ENCODE measurements around the gene EGFLAM. TPM values are rescaled to one million over a fixed set of nuclear protein-coding genes. Genes with fewer than 3 reads are reported as not detected.

Gene EGFLAM
- total and polyA plus RNA-seq, 9 of the 15 experiments (the other 6 are each of a cell fraction or from before 2014, with no cell fraction given), result 0.09 to 2.5 (median 1.0) TPM

DNA sequence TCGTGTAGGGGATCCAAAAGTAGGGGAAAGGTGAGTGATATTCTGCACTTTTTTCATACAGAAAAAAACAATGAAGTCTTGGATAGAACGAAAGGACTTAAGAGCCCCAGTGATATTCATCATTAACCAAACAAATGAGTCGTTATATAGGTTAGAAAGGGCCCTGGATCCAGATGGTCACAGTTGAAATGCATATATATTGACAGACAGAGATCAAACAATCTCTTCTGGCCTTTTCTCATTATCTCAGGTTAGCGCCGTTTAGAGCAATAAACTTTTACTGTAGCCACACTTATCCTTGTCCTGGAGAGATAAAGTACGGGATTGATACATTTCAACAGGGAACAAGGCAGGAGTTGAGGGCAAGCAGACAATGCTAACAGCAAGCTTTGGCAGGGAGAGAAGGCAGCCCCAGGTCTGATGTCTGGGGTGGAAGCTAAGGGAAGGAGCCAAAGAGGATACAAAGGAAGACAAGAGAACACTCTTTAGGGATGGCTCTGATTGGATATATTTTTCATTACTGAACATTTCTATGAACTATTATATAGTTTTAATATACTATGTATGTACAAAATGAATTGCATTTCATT, 221.1 kb downstream of the EGFLAM start (continued):
- TF ChIP-seq RBFOX2 (IDR thresholded peaks at IDR 0.05; ENCODE audit: low read depth, low read length) (no peak), BMI1 (IDR thresholded peaks at IDR 0.05; ENCODE audit: low read length) (no peak), HEY1 (CRISPR knock-in tag; IDR thresholded peaks at IDR 0.05; ENCODE audit: borderline replicate concordance) (no peak)
- TF ChIP-seq, protein P1, sequence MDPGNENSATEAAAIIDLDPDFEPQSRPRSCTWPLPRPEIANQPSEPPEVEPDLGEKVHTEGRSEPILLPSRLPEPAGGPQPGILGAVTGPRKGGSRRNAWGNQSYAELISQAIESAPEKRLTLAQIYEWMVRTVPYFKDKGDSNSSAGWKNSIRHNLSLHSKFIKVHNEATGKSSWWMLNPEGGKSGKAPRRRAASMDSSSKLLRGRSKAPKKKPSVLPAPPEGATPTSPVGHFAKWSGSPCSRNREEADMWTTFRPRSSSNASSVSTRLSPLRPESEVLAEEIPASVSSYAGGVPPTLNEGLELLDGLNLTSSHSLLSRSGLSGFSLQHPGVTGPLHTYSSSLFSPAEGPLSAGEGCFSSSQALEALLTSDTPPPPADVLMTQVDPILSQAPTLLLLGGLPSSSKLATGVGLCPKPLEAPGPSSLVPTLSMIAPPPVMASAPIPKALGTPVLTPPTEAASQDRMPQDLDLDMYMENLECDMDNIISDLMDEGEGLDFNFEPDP (CRISPR knock-in tag; IDR thresholded peaks at IDR 0.05), result no peak

DNA sequence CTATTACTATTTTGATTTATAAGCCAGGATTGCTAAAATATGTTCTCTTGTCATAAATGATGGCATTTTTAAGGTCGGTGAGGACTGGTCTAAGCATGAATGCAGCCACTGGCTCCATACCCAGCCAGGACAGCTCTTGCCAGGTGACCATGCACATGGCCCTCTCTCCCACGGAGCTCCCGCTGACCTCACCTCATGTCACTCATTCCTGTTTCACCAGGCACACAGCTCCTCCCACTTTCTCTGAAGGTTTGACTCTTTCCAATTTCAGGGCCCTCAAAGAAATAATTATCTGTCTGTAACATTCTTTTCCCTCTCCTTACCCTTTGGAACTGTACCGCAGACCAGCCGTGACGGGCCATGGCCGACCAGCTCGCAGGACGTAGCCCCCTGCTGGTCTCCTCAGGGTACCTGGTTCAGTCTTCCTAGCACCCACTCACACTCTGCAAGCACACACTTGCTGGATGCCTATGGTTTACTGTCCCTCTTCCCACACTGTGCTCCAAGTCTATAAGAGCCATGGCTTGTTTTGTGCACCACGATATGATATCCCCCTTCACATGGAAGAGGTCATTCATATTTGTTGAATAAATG, 225.5 kb downstream of the EGFLAM start:
- Histone ChIP-seq H3K9me1 (ENCODE audit: control insufficient read depth, insufficient read depth, low read length) (no peaks in the 10 kb centered on the region), H4K20me1 (replicated peaks; ENCODE audit: control insufficient read depth, insufficient read depth, low read length) (no peaks in the 10 kb centered on the region; the same call in 1 of the 2 replicates), H3K4me3 (no peak overlapping the region), H3K27me3 (ENCODE audit: control insufficient read depth in 2 of 2, insufficient read depth in 2 of 2, low read length in 2 of 2) (peaks cover 0 to 4% of the 10 kb centered on the region in 2 experiments), H3K79me2 (ENCODE audit: control insufficient read depth, insufficient read depth, low read length) (no peaks in the 10 kb centered on the region), H3K9ac (ENCODE audit: insufficient read depth in 1 of 2, low read depth in 2 of 2, low read length in 2 of 2) (no peak overlapping the region), H3K9me3 (replicated peaks; ENCODE audit: control insufficient read depth, insufficient read depth, low read depth, low read length) (no peaks in the 10 kb centered on the region), H3K4me1 (replicated peaks in 1 of 2; ENCODE audit: control insufficient read depth in 2 of 2, insufficient read depth in 2 of 2, low read length in 2 of 2) (no peaks in the 10 kb centered on the region; a peak in 1 of 5 replicates), H2AFZ (ENCODE audit: low read depth, low read length) (peak overlapping the region; percentile 34), H3K4me2 (ENCODE audit: insufficient read depth, low read length) (peak overlapping the region; percentile 19; the same call in 1 of the 2 replicates), H3K27ac (ENCODE audit: extremely low read depth, low read depth, low read length) (no peak overlapping the region), H3K36me3 (ENCODE audit: control insufficient read depth, insufficient read depth, low read length) (no peaks in the 10 kb centered on the region)
- in situ Hi-C loops (cut with MboI) (no loop called here), intact Hi-C loops (cut with micrococcal nuclease) (no loop called here)
- POLR2A ChIA-PET, result interaction anchor here (0.7 to 1.0 kb wide), 3 partner anchors 10 to 184 kb away, joined by 3 to 6 read pairs (median 3); no protein-coding TSS in a partner anchor
- 18% methylated on average over 10 of the region's 10 CpGs for WGBS (ENCODE audit: insufficient coverage, low coverage, missing lambda C conversion rate)
- peak; percentile 26 to 51 (median 28) for DNase-seq (ENCODE audit: extremely low read depth in 1 of 4, low spot score in 3 of 4)
- CTCF ChIA-PET (ENCODE audit: low intra/inter-chr PET ratio), result no interaction called here
- no TSS peak for BruUV-seq (replicated peaks)
- no peak for FAIRE-seq
- ATAC-seq, result peak; percentile 96
- TF ChIP-seq, protein P2, sequence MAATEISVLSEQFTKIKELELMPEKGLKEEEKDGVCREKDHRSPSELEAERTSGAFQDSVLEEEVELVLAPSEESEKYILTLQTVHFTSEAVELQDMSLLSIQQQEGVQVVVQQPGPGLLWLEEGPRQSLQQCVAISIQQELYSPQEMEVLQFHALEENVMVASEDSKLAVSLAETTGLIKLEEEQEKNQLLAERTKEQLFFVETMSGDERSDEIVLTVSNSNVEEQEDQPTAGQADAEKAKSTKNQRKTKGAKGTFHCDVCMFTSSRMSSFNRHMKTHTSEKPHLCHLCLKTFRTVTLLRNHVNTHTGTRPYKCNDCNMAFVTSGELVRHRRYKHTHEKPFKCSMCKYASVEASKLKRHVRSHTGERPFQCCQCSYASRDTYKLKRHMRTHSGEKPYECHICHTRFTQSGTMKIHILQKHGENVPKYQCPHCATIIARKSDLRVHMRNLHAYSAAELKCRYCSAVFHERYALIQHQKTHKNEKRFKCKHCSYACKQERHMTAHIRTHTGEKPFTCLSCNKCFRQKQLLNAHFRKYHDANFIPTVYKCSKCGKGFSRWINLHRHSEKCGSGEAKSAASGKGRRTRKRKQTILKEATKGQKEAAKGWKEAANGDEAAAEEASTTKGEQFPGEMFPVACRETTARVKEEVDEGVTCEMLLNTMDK (IDR thresholded peaks at IDR 0.05; ENCODE audit: borderline replicate concordance, insufficient read depth, low read depth, low read length, poor library complexity, severe bottlenecking), result peak; percentile 74
- no peak for TF ChIP-seq ARHGAP35 (IDR thresholded peaks at IDR 0.05; ENCODE audit: partially characterized antibody)
- TF ChIP-seq TAF1 (IDR thresholded peaks at IDR 0.05; ENCODE audit: control insufficient read depth, extremely low read depth, insufficient read depth, low read length, severe bottlenecking), result no peak
- no peak for TF ChIP-seq PHTF2 (CRISPR knock-in tag; IDR thresholded peaks at IDR 0.05)
- TF ChIP-seq YY1 (IDR thresholded peaks at IDR 0.05; ENCODE audit: borderline replicate concordance in 1 of 3, control insufficient read depth in 1 of 3, extremely low read depth in 1 of 3, insufficient read depth in 3 of 3, insufficient read length in 1 of 3, insufficient replicate concordance in 2 of 3, low read depth in 1 of 3, low read length in 2 of 3), result peak in 1 of 3 experiments; percentile 50
- 0 out of 2 replicates have a peak, but pooled peaks have one; percentile 16 for TF ChIP-seq SMC3 (conservative IDR thresholded peaks at IDR 0.05; ENCODE audit: insufficient read depth, low read depth, low read length)
- no peak for TF ChIP-seq ATF1 (CRISPR knock-in tag; IDR thresholded peaks at IDR 0.05)
- 0 out of 2 replicates have a peak, but pooled peaks have one; percentile 19 for TF ChIP-seq ATF1 (tag; IDR thresholded peaks at IDR 0.05)
- 0 out of 2 replicates have a peak, but pooled peaks have one; percentile 22 for TF ChIP-seq L3MBTL2 (IDR thresholded peaks at IDR 0.05)

Data from K562 (cell line).